ENCODE measurements around the gene GNS. TPM values are rescaled to one million over a fixed set of nuclear protein-coding genes. Genes with fewer than 3 reads are reported as not detected.

GNS gene
- total and polyA plus RNA-seq, 10 of the 15 experiments (the other 5 are each of a cell fraction or from before 2014, with no cell fraction given) = 4.1 to 33.8 (median 19.1) TPM

GRCh38 chr12:64678835-64679234 is 80.4 kb downstream of the GNS start:
- Histone ChIP-seq H3K4me1 (ENCODE audit: control insufficient read depth, insufficient read depth, low read length) (peaks cover 60% of the 10 kb centered on the region), H3K27ac (ENCODE audit: control insufficient read depth, insufficient read depth) (no peak overlapping the region)
- POLR2A ChIA-PET = no interaction called here

More at GRCh38 chr12:64678835-64679234, 80.4 kb downstream of the GNS start:
- RAD21 ChIA-PET (ENCODE audit: unreplicated experiment) = interaction anchor here (0.8 to 2.0 kb wide), 4 partner anchors 9 to 128 kb away, joined by 3 to 5 read pairs (median 4); no protein-coding TSS in a partner anchor
- in situ Hi-C loops (cut with MboI) = no loop called here
- Histone ChIP-seq H3K27me3 (replicated peaks in 1 of 2; ENCODE audit: control insufficient read depth in 2 of 2, insufficient read depth in 2 of 2, low read length in 1 of 2) (no peaks in the 10 kb centered on the region), H4K20me1 (ENCODE audit: control insufficient read depth, insufficient read depth) (no peaks in the 10 kb centered on the region; the same call in 1 of the 2 replicates), H3K36me3 (ENCODE audit: control insufficient read depth in 2 of 2, insufficient read depth in 2 of 2, low read length in 1 of 2) (0 out of 4 replicates have a peak, but pooled peaks cover 0 to 3% of the 10 kb centered on the region in 2 experiments), H3K79me2 (ENCODE audit: control insufficient read depth, insufficient read depth, low read length) (peaks cover 83% of the 10 kb centered on the region), H3K9me3 (replicated peaks; ENCODE audit: control insufficient read depth, insufficient read depth, low read length) (no peaks in the 10 kb centered on the region), H3K4me3 (no peak overlapping the region), H3K9ac (ENCODE audit: control insufficient read depth, insufficient read depth, low read length) (no peak overlapping the region), H2AFZ (ENCODE audit: control insufficient read depth, low read depth, low read length) (no peak overlapping the region), H3K4me2 (ENCODE audit: control insufficient read depth, insufficient read depth) (no peak overlapping the region; the same call in 1 of the 2 replicates)
- no peak for ATAC-seq
- intact Hi-C loops (cut with micrococcal nuclease; ENCODE audit: unreplicated experiment) = no loop called here
- WGBS (ENCODE audit: insufficient coverage, insufficient replicate concordance, low lambda C conversion rate, missing lambda C conversion rate) = 61% methylated on average over 5 of the region's 5 CpGs
- no TSS peak for BruUV-seq (replicated peaks)
- no peak for DNase-seq (ENCODE audit: low read depth, low spot score)
- FAIRE-seq = no peak
- CTCF ChIA-PET = interaction anchor here (0.7 to 7.7 kb wide), 6 partner anchors 11 to 189 kb away, joined by 3 to 48 read pairs (median 4); no protein-coding TSS in a partner anchor
- SMC1A ChIA-PET (ENCODE audit: uncharacterized antibody, unreplicated experiment) = interaction anchor here (0.7 to 5.5 kb wide), 5 partner anchors 11 to 58 kb away, joined by 3 to 41 read pairs (median 5); no protein-coding TSS in a partner anchor
- TF ChIP-seq E2F4 (IDR thresholded peaks at IDR 0.05; ENCODE audit: low read depth, low read length) (no peak), MYC (IDR thresholded peaks at IDR 0.05; ENCODE audit: insufficient read depth, insufficient read length, insufficient replicate concordance, low read length, severe bottlenecking) (no peak), STAT3 (IDR thresholded peaks at IDR 0.05; ENCODE audit: low read depth, low read length) (no peak), RELA (IDR thresholded peaks at IDR 0.05; ENCODE audit: borderline replicate concordance, partially characterized antibody) (no peak), HDGF (IDR thresholded peaks at IDR 0.05) (no peak)

Measured in GM12878 (cell line).